Measurements from ENCODE around the gene TMPRSS13.
A peak's percentile ranks its signal among the peaks of the same experiment; 100 is the strongest.

TMPRSS13 gene

GRCh38 chr11:117884994-117885393 is 44.2 kb downstream of the TMPRSS13 start:
- no peak for DNase-seq

GRCh38 chr11:117883063-117883462 is 46.1 kb downstream of the TMPRSS13 start:
- peak; percentile 82 for DNase-seq

GRCh38 chr11:117882311-117882905 is 46.8 kb downstream of the TMPRSS13 start:
- peak; percentile 82 for DNase-seq

- DNase-seq: no peak
These were observed 48.0 kb downstream of the TMPRSS13 start for GRCh38 chr11:117881217-117881616.

GRCh38 chr11:117879516-117880480 is 49.4 kb downstream of the TMPRSS13 start:
- DNase-seq: no peak

GRCh38 chr11:117878939-117879475 is 50.2 kb downstream of the TMPRSS13 start:
- no peak for DNase-seq

GRCh38 chr11:117878314-117878938 is 50.8 kb downstream of the TMPRSS13 start:
- DNase-seq: peak; percentile 38

- DNase-seq: peak; percentile 59
These were observed 52.0 kb downstream of the TMPRSS13 start for GRCh38 chr11:117877120-117877784.

GRCh38 chr11:117876341-117877119 is 52.7 kb downstream of the TMPRSS13 start, which contains the start of gene FXYD6:
TSS of gene FXYD6 (minus strand) at chr11:117876658. CDS start at chr11:117842776, 33,882 bp downstream.
- DNase-seq: peak; percentile 97

- DNase-seq: peak; percentile 68
These were observed 53.2 kb downstream of the TMPRSS13 start for GRCh38 chr11:117876059-117876340.

GRCh38 chr11:117875382-117876058 is 53.7 kb downstream of the TMPRSS13 start:
- peak; percentile 80 for DNase-seq

- DNase-seq: peak; percentile 70
These were observed 54.3 kb downstream of the TMPRSS13 start for GRCh38 chr11:117874910-117875381.

- peak; percentile 70 for DNase-seq
These were observed 54.8 kb downstream of the TMPRSS13 start for GRCh38 chr11:117874253-117874909.

- no peak for DNase-seq
These were observed 55.4 kb downstream of the TMPRSS13 start for GRCh38 chr11:117873828-117874125.

GRCh38 chr11:117872975-117873827 is 56.0 kb downstream of the TMPRSS13 start:
- peak; percentile 23 for DNase-seq

- DNase-seq: no peak
These were observed 56.7 kb downstream of the TMPRSS13 start for GRCh38 chr11:117872420-117872961.

GRCh38 chr11:117871784-117872183 is 57.4 kb downstream of the TMPRSS13 start:
- no peak for DNase-seq

GRCh38 chr11:117871160-117871559 is 58.0 kb downstream of the TMPRSS13 start:
- DNase-seq: peak; percentile 69

GRCh38 chr11:117870103-117870952 is 58.9 kb downstream of the TMPRSS13 start:
- peak; percentile 92 for DNase-seq
